CD4-positive, CD25-positive, alpha-beta regulatory T cell (primary cell): Measurements from ENCODE around the gene SPDYC. TPM values are rescaled to one million over a fixed set of nuclear protein-coding genes. Genes with fewer than 3 reads are reported as not detected.

ENCODE experiments used
- ATAC-seq, 2 donors: fragments of 150-1000 bp; cut with Tn5 transposase; one replicate each; pipeline ENCODE4 v1.10.0; 2021; ENCODE audit warnings: low read depth in 2 of 2, moderate number of reproducible peaks in 2 of 2, moderate library complexity in 1 of 2
- DNase-seq, 3 donors: peaks; one replicate each; pipeline versions ENCODE4 v3.0.0 to v3.0.0-alpha.2; 2012 to 2022; ENCODE audit warnings: mixed read lengths in 1 of 3
- H3K27ac ChIP-seq: one replicate; pipeline ENCODE4 v1.7.0; 2013; ENCODE audit warnings: mild to moderate bottlenecking, low read length; ENCODE audit not compliant: insufficient read depth, poor library complexity, severe bottlenecking
- H3K27me3 ChIP-seq: one replicate; pipeline ENCODE4 v1.7.0; 2013; ENCODE audit warnings: low read length; ENCODE audit not compliant: control insufficient read depth, insufficient read depth
- H3K36me3 ChIP-seq: one replicate; pipeline ENCODE4 v1.7.0; 2013; ENCODE audit warnings: mild to moderate bottlenecking, low read length, moderate library complexity; ENCODE audit not compliant: control insufficient read depth, insufficient read depth
- H3K4me1 ChIP-seq: 2 replicates; pipeline ENCODE4 v1.7.0; 2013; ENCODE audit warnings: mild to moderate bottlenecking, low read length; ENCODE audit not compliant: insufficient read depth, control insufficient read depth, poor library complexity, severe bottlenecking
- H3K4me3 ChIP-seq: one replicate; pipeline ENCODE4 v1.7.0; 2013; ENCODE audit warnings: low read depth, mild to moderate bottlenecking, low read length, moderate library complexity
- H3K9me3 ChIP-seq, 2 experiments: 1 replicate in 1 of 2; 2 replicates in 1 of 2; pipeline ENCODE4 v1.7.0; 2013; ENCODE audit warnings: low read length in 2 of 2, mild to moderate bottlenecking in 1 of 2, moderate library complexity in 1 of 2; ENCODE audit not compliant: control insufficient read depth in 2 of 2
- H3K27ac Mint-ChIP-seq, 3 donors: one replicate each; pipeline ENCODE4 v1.8.0; 2020 to 2022; ENCODE audit warnings: mild to moderate bottlenecking in 3 of 3, mixed read lengths in 3 of 3, moderate library complexity in 2 of 3
- H3K27me3 Mint-ChIP-seq: one replicate; pipeline ENCODE4 v1.8.0; 2022; ENCODE audit warnings: mild to moderate bottlenecking, mixed read lengths
- H3K36me3 Mint-ChIP-seq: one replicate; pipeline ENCODE4 v1.8.0; 2020; ENCODE audit warnings: mixed read lengths
- H3K4me1 Mint-ChIP-seq, 4 donors: one replicate each; pipeline ENCODE4 v1.8.0; 2020 to 2022; ENCODE audit warnings: mixed read lengths in 4 of 4, mild to moderate bottlenecking in 1 of 4
- H3K4me3 Mint-ChIP-seq, 4 donors: one replicate each; pipeline ENCODE4 v1.8.0; 2020 to 2022; ENCODE audit warnings: mild to moderate bottlenecking in 4 of 4, mixed read lengths in 4 of 4, moderate library complexity in 3 of 4
- H3K9me3 Mint-ChIP-seq, 7 donors: one replicate each; pipeline ENCODE4 v1.8.0; 2020 to 2022; ENCODE audit warnings: mixed read lengths in 7 of 7, mild to moderate bottlenecking in 3 of 7, moderate library complexity in 2 of 7
- polyA plus RNA-seq, 4 donors: library from polyadenylated mRNA; unstranded; fragments of 300-500 nt; fragmentation: Illumina TruSeq; gene quantifications; one replicate each; pipeline ENCODE4 v1.2.3, GENCODE V29; 2021
- total RNA-seq: library from RNA; stranded (reverse); gene quantifications from one replicate; pipeline ENCODE4 v1.2.3, GENCODE V29; 2022

SPDYC gene
- total and polyA plus RNA-seq, 5 donors from 2014 or later, result not detected

- Histone ChIP-seq H3K4me1 (no peaks in the 10 kb centered on the region), H3K27ac (no peak overlapping the region), H3K27me3 (no peaks in the 10 kb centered on the region), H3K9me3 (no peaks in the 10 kb centered on the region), H3K36me3 (no peaks in the 10 kb centered on the region), H3K4me3 (no peak overlapping the region)
- Mint-ChIP-seq H3K9me3 (no peaks in the 10 kb centered on the region), H3K27ac (peak overlapping the region in 1 of 3 donors; percentile 27), H3K4me1 (no peaks in the 10 kb centered on the region), H3K4me3 (no peak overlapping the region), H3K36me3 (no peaks in the 10 kb centered on the region), H3K27me3 (peaks cover 27% of the 10 kb centered on the region)
- ATAC-seq (no peak), DNase-seq (no peak)
Observed at GRCh38 chr11:65151331-65151899, 18.6 kb upstream of the SPDYC start.

- no peaks in the 10 kb centered on the region for H3K4me1 Mint-ChIP-seq
- no peaks in the 10 kb centered on the region for H3K36me3 Mint-ChIP-seq
- no peak overlapping the region for H3K4me3 ChIP-seq
- DNase-seq (no peak), ATAC-seq (no peak)
- no peak overlapping the region for H3K27ac ChIP-seq
- no peaks in the 10 kb centered on the region for H3K4me1 ChIP-seq
- H3K36me3 ChIP-seq, result no peaks in the 10 kb centered on the region
- peak overlapping the region in 1 of 3 donors; percentile 39 for H3K27ac Mint-ChIP-seq
- H3K27me3 ChIP-seq, result no peaks in the 10 kb centered on the region
- H3K27me3 Mint-ChIP-seq, result peaks cover 27% of the 10 kb centered on the region
- no peaks in the 10 kb centered on the region for H3K9me3 Mint-ChIP-seq
- H3K4me3 Mint-ChIP-seq, result no peak overlapping the region
- no peaks in the 10 kb centered on the region for H3K9me3 ChIP-seq
Observed at GRCh38 chr11:65152122-65152521, 17.9 kb upstream of the SPDYC start.

GRCh38 chr11:65156256-65156655, 13.8 kb upstream of the SPDYC start:
- no peaks in the 10 kb centered on the region for H3K9me3 ChIP-seq
- H3K27ac ChIP-seq, result no peak overlapping the region
- H3K4me3 ChIP-seq, result no peak overlapping the region
- H3K4me1 ChIP-seq, result no peaks in the 10 kb centered on the region
- no peak for DNase-seq
- ATAC-seq, result no peak
- no peaks in the 10 kb centered on the region for H3K9me3 Mint-ChIP-seq
- no peaks in the 10 kb centered on the region for H3K27me3 ChIP-seq
- H3K27ac Mint-ChIP-seq, result no peak overlapping the region
- H3K4me3 Mint-ChIP-seq, result no peak overlapping the region
- no peaks in the 10 kb centered on the region for H3K36me3 Mint-ChIP-seq
- H3K4me1 Mint-ChIP-seq, result no peaks in the 10 kb centered on the region
- H3K27me3 Mint-ChIP-seq, result peaks cover 32% of the 10 kb centered on the region
- H3K36me3 ChIP-seq, result no peaks in the 10 kb centered on the region

- Histone ChIP-seq H3K27me3 (no peaks in the 10 kb centered on the region), H3K9me3 (no peaks in the 10 kb centered on the region), H3K4me1 (no peaks in the 10 kb centered on the region), H3K27ac (no peak overlapping the region), H3K36me3 (no peaks in the 10 kb centered on the region), H3K4me3 (no peak overlapping the region)
- ATAC-seq (no peak), DNase-seq (no peak)
- no peaks in the 10 kb centered on the region for H3K4me1 Mint-ChIP-seq
- no peaks in the 10 kb centered on the region for H3K9me3 Mint-ChIP-seq
- H3K27me3 Mint-ChIP-seq, result peaks cover 32% of the 10 kb centered on the region
- no peak overlapping the region for H3K4me3 Mint-ChIP-seq
- H3K36me3 Mint-ChIP-seq, result no peaks in the 10 kb centered on the region
- no peak overlapping the region for H3K27ac Mint-ChIP-seq
Observed at GRCh38 chr11:65156926-65157325, 13.1 kb upstream of the SPDYC start.

- Mint-ChIP-seq H3K9me3 (no peaks in the 10 kb centered on the region), H3K27me3 (peaks cover 32% of the 10 kb centered on the region), H3K4me3 (no peak overlapping the region), H3K36me3 (no peaks in the 10 kb centered on the region), H3K27ac (no peak overlapping the region), H3K4me1 (no peaks in the 10 kb centered on the region)
- H3K4me1 ChIP-seq, result no peaks in the 10 kb centered on the region
- no peaks in the 10 kb centered on the region for H3K9me3 ChIP-seq
- no peaks in the 10 kb centered on the region for H3K36me3 ChIP-seq
- no peak overlapping the region for H3K27ac ChIP-seq
- ATAC-seq, result no peak
- H3K4me3 ChIP-seq, result no peak overlapping the region
- DNase-seq, result no peak
- H3K27me3 ChIP-seq, result no peaks in the 10 kb centered on the region
Observed at GRCh38 chr11:65157336-65157735, 12.7 kb upstream of the SPDYC start.

GRCh38 chr11:65159012-65159411, 11.0 kb upstream of the SPDYC start:
- DNase-seq (no peak), ATAC-seq (no peak)
- H3K27ac Mint-ChIP-seq, result no peak overlapping the region
- H3K9me3 ChIP-seq, result no peaks in the 10 kb centered on the region
- no peaks in the 10 kb centered on the region for H3K36me3 ChIP-seq
- H3K27me3 Mint-ChIP-seq, result peaks cover 16% of the 10 kb centered on the region
- no peak overlapping the region for H3K27ac ChIP-seq
- H3K4me1 ChIP-seq, result no peaks in the 10 kb centered on the region
- H3K4me1 Mint-ChIP-seq, result no peaks in the 10 kb centered on the region
- H3K4me3 Mint-ChIP-seq, result no peak overlapping the region
- H3K9me3 Mint-ChIP-seq, result no peaks in the 10 kb centered on the region
- H3K27me3 ChIP-seq, result no peaks in the 10 kb centered on the region
- no peak overlapping the region for H3K4me3 ChIP-seq
- no peaks in the 10 kb centered on the region for H3K36me3 Mint-ChIP-seq

GRCh38 chr11:65160643-65161042, 9.4 kb upstream of the SPDYC start:
- Histone ChIP-seq H3K4me1 (no peaks in the 10 kb centered on the region), H3K27me3 (no peaks in the 10 kb centered on the region), H3K27ac (no peak overlapping the region), H3K9me3 (no peaks in the 10 kb centered on the region), H3K36me3 (no peaks in the 10 kb centered on the region), H3K4me3 (no peak overlapping the region)
- Mint-ChIP-seq H3K27ac (peak overlapping the region in 1 of 3 donors; percentile 2), H3K27me3 (peaks cover 20% of the 10 kb centered on the region), H3K4me3 (no peak overlapping the region), H3K9me3 (no peaks in the 10 kb centered on the region), H3K4me1 (no peaks in the 10 kb centered on the region), H3K36me3 (no peaks in the 10 kb centered on the region)
- ATAC-seq (no peak), DNase-seq (no peak)

- no peaks in the 10 kb centered on the region for H3K4me1 ChIP-seq
- H3K27me3 ChIP-seq, result no peaks in the 10 kb centered on the region
- Mint-ChIP-seq H3K4me1 (peaks cover 0 to 2% (median 0%) of the 10 kb centered on the region in 4 donors), H3K27ac (no peak overlapping the region), H3K4me3 (no peak overlapping the region), H3K36me3 (no peaks in the 10 kb centered on the region), H3K9me3 (peaks cover 0 to 2% (median 0%) of the 10 kb centered on the region in 7 donors), H3K27me3 (peaks cover 20% of the 10 kb centered on the region)
- H3K27ac ChIP-seq, result no peak overlapping the region
- H3K4me3 ChIP-seq, result no peak overlapping the region
- no peaks in the 10 kb centered on the region for H3K36me3 ChIP-seq
- no peaks in the 10 kb centered on the region for H3K9me3 ChIP-seq
- DNase-seq, result no peak
- ATAC-seq, result no peak
Observed at GRCh38 chr11:65163684-65164083, 6.3 kb upstream of the SPDYC start.
